GM12875 (cell line): ENCODE data around the gene PRXL2A.

Source experiments
- H3K4me3 ChIP-seq: one replicate; pipeline ENCODE4 v1.5.1; 2011; ENCODE audit warnings: low read depth, low read length, control low read depth
- TF ChIP-seq, protein P1 (sequence below): IDR thresholded peaks from 2 replicates; pipeline ENCODE4 v1.5.1; 2011; ENCODE audit warnings: low read depth, mild to moderate bottlenecking, control low read depth, inconsistent platforms, low read length, moderate library complexity, borderline replicate concordance; ENCODE audit not compliant: insufficient read depth

Gene PRXL2A

DNA sequence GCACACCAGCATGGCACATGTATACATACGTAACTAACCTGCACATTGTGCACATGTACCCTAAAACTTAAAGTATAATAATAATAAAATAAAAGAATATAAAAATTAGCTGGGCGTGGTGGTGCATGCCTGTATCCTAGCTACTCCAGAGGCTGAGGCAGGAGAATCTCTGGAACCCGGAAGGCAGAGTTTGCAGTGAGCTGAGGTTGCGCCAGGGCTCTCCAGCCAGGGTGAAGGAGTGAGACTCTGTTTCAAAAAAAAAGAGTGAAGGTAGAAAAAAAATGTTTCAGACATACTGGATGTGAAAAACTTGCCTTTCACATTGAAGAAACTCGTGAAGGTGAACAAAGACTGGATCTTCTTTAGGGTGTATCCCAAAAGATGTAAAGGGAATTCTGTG lies 72.5 kb downstream of the PRXL2A start:
- TF ChIP-seq, protein P1, sequence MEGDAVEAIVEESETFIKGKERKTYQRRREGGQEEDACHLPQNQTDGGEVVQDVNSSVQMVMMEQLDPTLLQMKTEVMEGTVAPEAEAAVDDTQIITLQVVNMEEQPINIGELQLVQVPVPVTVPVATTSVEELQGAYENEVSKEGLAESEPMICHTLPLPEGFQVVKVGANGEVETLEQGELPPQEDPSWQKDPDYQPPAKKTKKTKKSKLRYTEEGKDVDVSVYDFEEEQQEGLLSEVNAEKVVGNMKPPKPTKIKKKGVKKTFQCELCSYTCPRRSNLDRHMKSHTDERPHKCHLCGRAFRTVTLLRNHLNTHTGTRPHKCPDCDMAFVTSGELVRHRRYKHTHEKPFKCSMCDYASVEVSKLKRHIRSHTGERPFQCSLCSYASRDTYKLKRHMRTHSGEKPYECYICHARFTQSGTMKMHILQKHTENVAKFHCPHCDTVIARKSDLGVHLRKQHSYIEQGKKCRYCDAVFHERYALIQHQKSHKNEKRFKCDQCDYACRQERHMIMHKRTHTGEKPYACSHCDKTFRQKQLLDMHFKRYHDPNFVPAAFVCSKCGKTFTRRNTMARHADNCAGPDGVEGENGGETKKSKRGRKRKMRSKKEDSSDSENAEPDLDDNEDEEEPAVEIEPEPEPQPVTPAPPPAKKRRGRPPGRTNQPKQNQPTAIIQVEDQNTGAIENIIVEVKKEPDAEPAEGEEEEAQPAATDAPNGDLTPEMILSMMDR, result no peak

DNA sequence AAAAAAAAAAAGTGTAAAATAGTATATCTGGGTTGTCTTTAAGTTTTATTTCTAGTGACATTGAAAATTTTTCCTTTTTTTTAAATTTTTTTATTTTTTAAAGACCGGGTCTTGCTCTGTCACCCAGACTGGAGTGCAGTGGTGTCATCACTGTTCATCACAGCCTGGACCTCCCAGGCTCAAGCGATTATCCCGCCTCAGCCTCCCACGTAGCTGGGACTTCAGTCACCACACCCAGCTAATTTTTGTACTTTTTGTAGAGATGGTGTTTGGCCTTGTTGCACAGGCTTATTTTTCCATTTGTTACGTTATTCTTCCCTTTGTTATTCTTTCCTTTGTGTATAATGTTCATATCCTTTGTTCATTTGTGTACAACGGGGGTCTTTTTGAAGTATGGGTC lies 75.9 kb downstream of the PRXL2A start:
- TF ChIP-seq, protein P1, result no peak
- no peak overlapping the region for H3K4me3 ChIP-seq

More for the DNA sequence above, 72.5 kb downstream of the PRXL2A start:
- no peak overlapping the region for H3K4me3 ChIP-seq

DNA sequence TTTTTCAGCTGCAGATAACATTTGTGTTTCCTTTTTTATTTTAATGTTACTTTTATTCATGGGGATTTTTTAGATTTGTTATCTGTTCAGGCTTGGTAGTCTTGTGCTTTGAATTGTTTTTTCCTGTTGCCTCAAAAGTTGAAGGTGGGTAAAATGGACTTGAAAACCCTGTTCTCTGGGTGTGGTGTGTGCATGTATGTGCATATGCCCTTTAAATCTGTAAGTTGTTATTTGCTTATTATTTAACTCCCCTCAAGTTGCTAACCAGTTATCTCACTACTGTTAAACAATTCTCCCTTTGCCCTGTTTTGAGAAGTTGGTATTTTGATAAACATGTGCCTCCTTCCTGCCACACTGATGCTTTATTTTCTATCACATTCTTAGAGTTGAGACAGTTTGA lies 76.3 kb downstream of the PRXL2A start:
- TF ChIP-seq, protein P1, result no peak
- no peak overlapping the region for H3K4me3 ChIP-seq

DNA sequence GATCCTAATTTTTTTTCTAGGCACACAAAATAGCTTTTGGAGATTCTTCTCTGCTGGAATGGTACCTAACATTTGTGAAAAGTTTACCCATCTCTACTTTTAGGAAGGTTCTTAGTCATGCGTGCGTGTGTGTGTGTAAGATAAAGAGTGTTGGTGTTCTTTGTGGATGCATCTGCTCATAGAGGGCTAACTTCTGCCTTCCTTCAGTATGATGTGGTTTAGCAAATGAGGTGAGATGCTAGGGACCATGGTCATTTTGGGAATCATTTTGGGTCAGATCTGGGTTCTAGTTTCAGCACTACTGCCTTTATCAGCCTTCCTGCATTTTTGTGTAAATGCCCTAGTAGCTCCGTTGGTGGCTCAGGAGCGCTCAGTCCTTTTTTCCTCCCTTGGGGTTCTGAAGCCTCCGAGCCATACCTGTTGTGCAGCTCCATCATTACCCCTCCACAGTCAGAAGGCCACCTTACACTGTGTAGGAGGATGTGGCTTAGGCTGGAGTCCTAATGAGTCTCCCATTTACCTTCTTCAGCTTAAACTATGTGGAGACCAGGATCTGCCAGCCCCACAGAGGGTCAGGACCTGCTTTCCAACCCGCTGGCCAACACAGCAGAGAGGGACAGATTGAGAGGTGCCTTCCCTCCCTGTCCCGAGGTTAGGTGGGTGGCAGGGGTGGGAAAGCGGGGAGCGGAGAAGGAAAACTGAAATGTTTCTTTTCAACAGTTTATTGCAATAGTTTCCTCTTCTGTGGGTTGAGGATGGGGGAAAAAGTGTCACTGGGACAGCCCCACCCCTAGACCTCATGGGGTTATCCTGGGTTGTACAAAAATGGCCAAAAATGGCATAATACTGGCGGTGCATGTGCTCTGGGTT lies 77.0 kb downstream of the PRXL2A start:
- H3K4me3 ChIP-seq, result no peak overlapping the region
- TF ChIP-seq, protein P1, result no peak

DNA sequence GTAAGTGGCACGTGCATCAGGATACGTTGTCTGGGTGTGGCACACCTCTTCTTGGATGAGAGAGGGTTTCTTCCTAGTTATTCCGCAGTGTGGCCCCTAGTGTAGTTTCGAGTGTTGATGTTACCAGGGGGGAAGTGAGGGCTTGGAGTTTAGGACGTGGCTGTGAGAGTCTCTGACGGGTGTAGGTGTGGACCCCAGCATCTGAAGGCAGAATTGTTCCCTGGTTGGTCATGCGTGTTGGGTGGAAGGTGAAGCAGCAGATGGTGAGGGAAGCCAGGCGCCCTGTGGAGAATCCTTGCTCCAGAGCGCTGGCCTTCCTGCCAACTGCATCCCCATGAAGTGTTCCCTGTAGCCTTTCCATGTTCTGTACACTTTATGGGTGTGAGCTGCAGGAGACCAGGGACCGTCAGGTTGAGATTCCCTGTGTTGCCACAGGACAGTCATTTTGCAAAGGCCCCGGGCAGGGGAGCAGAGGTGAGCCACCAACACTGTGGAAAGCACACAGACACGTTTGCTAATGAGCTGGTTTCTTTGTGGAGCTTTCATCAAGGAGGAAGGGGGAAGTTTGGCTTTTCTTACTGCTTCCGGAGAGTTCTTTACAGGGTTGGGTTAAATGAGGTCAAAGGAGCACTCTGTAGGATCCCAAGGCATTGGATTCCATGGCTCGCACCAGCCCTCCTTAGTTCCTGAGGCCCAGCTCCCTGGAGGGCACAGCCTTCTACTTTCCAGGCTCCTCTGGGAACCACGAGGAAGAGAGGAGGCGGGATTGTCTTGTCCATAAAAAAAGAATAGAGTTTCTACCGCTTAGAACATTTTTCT lies 77.8 kb downstream of the PRXL2A start:
- H3K4me3 ChIP-seq, result no peak overlapping the region
- TF ChIP-seq, protein P1, result no peak
